HG03045 (cell line): ENCODE results near the gene NHSL1.

Experiments
- ATAC-seq: cut with Tn5 transposase; IDR thresholded peaks from one replicate; pipeline ENCODE4 v1.9.1; 2021; ENCODE audit warnings: mild to moderate bottlenecking, moderate library complexity; ENCODE audit not compliant: unreplicated experiment

The NHSL1 gene

DNA sequence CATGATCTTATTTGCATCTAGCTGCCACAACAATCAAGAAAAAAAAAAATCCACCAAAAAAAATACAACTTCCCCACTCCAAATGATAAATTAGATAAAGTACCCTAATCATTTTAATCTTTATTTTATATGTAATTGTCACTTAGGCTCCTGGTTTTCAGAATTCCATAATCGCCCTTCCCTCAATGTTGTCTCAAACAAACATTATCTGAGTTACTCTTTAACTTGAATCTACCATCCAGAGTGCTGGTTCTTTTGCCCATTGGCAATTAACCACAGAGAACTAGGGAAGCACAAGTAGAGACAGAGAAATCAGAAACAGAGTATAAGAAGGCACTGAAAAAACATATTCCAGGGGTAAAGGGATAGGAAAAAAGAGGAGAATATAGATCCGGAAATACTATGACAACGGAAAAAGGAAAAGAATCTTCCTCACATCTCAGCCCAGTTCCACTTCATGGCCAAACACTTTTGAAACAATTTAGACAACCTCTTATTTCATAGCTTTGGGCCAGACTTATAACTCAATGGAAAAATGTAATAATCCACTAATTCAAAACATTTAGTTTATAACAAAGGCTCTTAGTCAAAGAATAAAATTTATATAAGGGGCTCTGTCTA is 861 bp upstream of the NHSL1 start:
- ATAC-seq, result no peak

DNA sequence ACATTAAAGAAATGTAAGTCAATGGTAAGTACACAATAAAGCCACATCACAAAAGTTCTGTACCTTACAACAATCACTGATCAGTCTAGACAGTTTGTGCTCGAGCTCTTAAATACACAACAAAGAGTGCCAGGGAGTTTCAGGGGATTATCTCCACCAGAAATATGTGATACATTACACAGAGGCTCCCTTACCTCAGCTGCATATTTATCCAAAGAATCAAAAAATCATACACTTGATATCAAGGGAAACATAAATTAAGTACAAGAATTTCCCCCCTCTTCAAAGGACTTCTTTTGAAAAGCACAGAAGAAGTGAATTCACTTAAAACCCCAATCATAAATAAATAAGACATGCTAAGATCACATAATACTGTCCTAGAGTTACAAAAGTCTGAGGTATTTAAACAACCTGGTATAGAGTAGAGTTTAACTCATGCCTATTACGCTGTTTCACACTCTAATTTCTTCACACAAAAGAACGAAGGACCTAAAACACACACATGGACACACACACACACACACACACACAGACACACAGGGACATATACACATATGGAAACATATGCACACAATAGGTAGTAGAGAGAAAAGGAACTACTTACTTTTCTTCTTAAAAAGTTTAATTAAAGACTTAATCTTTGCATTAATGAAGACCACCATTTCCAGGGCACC is 528 bp downstream of the NHSL1 start:
- no peak for ATAC-seq

DNA sequence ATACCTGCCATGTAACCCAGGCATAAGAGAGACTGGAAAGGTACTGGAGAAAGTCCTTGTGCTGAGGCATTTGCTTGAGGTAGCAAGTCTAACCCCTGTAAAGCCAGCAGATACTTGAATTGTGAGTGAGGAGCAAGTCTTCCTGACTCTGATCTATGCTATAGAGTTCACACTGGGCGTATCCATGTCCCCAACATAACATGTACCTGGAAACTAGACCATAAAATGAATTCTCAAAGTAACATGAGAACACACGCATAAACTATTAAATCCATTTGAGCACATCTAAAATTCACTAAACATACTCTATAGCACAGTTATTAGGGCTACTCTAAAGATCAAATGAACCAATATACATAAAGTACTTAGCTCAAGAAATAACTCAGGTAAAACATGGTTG is 2.0 kb downstream of the NHSL1 start:
- no peak for ATAC-seq

DNA sequence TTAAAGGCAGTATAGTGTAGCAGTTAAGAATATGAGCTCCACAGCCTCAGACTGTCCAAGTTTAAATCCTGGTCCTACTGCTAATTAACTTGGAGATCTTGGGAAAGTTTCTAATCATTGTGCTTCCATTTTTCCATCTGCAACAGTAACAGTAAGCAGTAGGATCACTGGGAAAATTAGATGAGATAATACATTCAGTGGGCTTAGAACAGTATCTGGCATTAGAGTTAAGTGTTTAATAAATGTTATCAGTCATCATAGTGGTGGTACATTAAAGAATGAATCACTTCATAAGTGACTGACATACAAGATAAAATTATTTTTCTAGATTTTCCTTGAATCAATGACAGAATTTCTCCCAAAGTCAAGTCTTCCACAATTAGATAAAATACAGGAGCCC is 5.0 kb downstream of the NHSL1 start:
- ATAC-seq, result no peak

DNA sequence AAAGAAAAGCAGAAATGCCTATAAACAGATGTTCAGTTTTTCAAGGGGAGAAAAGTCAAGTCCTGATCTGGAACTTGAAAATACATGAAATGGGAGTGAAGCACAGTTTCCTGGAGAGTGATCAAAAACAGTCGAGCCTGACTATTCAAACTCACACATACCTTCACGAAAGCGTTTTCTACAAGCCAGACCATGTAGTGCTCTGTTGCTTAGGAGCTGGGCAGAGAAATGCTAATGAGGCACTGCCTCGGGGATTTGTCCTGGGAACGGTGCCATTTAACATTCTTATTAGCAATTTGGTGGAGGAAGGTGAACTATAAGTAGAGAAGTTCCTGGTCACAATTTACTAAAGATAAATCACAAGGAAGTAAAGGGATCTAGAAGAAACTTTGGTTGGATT is 5.9 kb downstream of the NHSL1 start:
- ATAC-seq, result no peak

DNA sequence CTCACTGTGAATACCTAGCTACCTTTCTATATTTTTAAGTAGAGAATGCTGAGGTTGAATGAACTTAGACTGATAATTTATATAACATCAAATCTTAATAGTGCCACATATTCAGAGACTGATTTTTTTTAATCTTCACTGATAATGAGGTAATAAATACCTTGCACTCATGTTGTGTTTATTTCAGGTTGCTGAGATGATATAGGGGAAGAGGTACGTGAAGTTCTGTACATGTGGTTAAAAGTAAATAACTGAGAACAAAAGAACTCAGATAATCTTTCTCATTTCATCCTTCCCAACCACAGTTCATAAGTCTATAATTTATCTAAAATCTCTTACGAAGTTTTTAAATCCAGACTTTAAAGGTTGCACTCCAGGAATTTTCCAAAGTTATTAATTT is 6.4 kb downstream of the NHSL1 start:
- ATAC-seq, result no peak

DNA sequence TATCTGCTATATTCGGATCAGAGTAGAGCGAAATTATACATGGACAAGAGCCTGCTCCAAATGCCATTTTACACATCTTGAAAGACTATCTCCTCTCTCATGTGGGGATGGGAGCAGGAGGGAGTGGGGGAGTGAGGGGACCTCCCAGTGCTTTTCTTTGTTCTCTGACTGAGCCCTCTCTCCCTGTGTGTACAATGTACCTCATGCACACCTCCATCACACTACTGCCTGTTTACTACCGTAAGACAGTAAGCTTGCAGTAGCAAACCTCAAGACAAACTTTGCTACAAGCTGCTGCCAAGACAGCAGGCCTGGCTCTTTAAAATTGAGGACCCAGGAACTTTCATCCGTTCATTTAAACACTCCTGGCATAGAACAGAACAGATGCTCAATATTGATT is 7.2 kb downstream of the NHSL1 start:
- ATAC-seq, result no peak

DNA sequence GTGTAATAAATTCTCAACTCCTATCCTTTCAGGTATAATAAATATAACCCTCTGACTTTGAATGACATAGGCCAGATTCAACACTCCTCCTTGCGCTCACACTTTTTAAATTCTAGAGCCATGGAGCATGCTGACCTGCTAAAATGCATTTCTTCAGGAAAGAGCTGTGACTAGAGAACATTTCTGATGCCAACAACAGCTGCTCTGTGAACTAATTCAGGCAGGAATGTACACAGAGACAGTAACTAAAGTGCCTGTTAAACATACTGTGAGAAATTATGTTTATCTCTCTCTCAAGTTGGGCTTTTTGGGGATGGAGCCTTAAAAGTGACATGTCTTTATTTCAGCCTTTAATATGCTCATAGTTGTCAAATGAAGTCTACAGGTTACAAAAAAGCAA is 8.3 kb downstream of the NHSL1 start:
- ATAC-seq, result no peak

DNA sequence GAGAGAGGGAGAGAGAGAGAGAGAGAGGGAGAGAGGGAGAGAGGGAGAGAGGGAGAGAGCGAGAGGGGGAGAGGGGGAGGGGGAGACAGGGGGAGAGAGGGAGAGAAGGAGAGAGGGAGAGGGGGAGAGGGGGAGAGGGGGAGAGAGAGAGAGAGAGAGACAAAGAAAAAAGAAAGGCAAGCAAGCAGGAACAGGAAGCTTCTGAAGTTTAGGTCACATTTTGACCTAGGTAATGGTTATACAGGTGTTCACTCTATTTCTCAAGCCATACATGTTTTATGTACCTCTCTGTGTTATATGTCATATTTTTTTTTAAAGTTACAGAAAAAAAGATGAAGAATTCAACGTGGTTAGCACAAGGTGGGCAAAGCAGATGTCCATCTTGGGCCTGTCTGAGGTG is 9.4 kb downstream of the NHSL1 start:
- no peak for ATAC-seq

DNA sequence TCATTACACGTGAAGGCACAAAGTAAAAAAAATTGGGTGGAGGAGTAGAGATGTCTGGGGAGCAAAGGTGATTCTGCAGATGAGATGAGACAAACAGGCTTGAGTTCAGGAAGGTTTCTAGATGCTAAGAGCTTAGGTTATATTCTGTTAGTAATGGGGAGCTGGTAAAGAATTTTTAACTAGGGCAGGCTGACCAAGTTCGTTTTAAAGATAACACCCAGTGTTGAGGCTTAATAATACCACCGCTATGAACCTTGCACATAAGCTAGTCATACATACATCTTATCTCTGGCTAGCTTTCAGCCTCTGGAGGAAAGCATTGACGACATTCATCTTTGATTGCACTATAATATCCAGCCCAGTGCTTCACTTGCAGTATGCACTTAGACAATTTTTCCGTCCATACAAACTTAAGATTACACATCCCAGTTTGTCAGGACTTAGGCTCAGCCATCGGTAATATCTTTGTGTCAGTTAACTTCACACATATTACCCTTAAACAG is 12.1 kb downstream of the NHSL1 start:
- no peak for ATAC-seq

DNA sequence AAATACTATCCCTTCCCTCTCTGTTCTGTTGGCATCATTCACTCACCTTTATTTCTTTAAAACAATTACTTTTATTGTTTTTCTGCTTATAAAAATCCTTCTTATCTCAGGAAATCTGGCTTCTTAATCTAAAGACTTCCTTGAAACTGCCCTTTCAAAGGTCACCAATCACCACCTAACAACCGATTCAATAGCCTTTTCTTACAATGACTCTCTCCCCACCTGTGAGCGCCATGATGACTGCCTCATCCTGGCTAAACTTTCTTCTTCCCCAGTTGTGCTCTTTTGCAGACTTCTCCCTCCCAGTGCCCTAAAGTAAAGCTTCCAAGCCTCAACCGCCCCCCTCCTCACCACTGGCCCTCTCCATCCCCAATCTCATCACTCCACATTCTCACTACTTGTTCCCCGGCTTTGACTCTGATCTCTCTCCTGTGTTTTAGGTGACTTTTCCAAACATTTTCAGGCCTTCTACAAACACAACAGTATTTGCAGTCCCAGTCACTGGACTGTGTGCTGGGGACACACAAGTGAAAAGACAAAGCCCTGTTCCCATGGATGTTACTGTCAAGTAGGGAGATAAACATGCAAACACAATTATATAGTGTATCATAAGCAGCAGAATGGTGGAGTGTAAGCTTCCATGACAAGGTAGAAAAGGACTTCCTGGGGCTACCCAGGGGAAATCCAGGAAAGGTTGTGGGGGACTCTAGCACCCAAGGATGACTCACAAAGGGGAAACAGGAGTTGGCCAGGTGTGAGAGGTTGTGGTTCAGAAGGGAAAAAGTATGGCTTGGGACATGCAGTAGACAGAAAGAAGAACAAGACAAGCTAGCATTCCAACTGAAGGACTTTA is 12.8 kb downstream of the NHSL1 start:
- no peak for ATAC-seq

DNA sequence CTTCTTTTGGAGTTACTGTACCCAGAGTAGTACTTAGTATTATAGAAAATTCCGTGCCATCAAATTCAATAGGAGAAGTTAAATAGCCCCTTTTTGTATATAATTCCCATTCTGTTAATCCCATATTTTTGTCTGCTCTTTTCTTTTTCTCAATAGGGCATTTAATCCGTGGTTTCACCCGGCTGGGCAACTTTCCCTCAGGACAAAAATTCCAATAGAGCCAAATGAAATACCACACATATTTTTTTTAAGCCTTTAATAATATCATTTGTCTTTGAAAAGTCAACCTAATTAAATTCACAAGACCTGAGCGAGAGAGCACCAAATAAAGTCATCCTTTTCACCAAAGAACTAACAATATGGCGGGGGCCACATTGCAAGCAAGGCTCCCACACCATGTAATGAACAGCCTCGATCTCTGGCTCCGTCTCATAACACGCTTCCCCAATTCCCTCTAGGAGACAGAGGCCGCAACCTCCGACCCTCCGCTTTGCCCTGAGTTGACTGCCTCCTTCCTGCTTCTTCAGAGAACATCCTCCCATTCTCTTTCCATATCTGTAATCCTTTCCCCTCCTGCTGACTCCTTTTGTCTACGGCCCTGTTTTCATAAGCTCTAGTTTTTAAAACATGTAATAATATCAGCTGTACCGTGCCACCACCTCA is 13.6 kb downstream of the NHSL1 start:
- no peak for ATAC-seq

DNA sequence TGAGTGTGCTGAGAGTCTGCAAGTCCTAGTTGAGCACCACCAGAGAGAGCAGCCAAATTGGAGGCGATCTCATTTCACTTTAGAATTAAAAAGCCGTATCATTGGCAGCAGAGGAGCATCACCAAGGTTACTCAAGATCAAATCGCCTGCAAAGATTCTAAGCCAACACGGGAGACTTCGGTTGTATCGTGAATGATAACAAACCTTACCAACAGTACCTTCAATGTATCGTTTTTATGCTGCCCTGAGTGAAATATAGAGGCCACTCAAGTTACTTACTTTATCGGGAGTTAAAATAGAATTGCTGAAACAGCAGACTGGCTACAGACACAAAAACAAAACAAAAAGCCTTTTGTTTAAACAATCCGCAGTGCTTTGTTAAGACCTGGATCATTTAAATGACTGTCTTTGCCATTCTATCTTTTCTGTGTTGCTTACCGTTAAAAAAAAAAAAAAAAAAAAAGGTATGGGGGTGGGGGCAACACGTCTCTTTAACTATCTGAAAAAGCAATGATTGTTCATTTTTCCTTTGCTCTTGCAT is 14.2 kb downstream of the NHSL1 start:
- no peak for ATAC-seq

DNA sequence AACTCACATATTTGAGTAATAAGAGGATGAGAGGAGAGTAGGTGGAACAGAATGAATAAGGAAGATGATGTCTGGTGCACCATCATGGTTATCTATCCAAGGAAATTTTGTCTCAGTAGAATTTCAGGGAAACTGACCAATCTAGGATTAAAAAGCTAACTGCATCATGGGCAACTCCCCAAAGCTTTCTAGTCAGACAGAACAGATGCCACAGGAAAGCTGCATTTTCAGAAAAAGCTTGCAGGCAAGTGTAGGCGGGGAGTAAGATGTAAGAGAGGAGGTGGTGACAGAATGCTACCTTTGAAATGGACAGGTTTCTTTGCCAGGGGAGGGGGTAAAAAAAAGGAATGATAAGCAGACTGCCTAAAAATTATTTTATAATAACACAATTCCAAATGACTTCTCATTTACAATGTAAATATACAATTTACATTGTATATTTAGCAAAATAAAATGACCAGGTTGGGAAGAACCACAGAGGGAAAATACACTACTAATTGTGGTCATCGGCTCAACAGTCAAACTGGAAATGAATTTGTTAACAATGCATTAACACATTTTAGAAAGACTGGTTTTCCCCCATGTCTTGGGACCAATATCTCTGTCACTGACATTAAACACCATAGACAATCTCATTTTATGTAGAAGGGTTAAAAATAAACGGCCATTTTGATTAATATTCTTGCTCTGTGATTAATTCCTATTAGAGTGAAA is 15.1 kb downstream of the NHSL1 start:
- no peak for ATAC-seq

DNA sequence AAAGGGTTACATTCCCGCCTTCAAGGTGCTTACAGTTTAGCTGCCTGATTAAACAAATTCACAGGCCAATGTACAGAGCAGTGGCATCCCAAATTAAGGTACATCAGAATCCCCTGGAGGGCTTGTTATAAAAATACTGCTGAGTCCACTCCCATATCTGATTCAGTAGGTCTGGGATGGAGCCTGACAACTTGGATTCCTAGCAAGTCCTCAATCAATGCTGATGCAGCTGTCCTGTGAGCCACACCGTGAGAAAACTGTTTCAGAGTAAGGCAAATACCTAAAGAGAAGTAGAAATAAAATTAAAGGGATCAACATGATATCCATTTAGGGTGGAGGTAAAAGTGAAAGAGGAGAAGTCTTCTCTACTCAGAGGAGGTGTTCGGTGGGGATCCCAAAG is 16.5 kb downstream of the NHSL1 start:
- no peak for ATAC-seq

DNA sequence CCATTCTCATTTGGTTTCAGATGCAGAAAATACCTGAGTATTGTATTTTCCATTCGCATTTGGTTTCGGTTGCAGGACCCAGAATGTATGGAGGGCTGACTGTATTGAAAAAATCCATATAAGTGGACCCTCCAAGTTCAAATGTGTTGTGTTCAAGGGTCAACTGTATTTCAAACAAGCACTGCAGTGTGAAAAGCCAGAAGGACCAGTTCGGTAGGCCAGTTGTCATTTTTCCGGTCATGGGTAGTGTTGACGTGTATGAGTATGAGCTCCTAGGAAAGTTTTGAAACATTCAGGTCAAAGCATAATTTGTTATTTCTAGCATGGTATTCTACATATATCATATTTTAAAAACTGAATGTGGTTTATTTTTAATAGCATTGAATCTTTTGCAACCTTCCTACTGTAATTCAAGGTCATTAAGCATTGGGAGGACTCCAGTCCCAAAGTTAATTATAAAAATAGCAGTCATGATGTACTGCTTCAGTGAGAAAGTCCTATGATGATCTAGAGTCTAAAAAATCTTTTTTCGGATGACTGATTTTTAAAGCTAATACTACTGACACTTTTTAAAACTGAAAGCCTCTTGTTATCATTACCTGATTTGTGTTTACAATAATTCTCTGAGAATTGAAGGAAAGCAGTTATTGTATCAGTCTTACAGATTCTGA is 18.9 kb downstream of the NHSL1 start:
- ATAC-seq, result no peak

DNA sequence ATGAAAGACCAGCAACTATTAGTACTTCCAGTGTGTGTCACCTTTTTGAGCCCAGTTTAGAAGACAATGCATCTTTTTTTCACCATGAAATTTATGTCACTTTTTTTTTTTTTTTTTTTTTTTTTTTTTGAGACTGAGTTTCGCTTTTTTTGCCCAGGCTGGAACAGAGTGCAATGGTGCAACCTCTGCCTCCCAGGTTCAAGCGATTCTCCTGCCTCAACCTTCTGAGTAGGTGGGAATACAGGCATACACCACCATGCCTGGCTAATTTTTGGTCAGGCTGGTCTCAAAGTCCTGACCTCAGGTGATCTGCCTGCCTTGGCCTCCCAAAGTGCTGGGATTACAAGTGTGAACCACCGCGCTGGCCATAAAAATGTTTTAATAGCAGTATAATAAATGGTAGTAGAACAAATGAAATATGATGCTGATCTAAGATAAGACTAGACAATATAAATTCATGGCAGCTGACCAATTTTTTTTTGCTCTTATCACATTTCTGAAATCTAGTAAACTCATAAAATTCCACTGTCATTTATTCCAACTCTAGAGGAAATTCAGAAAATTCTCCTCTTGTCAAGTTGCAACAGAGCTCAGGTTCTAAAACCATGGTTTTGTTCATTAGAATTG is 21.3 kb downstream of the NHSL1 start:
- ATAC-seq, result no peak

DNA sequence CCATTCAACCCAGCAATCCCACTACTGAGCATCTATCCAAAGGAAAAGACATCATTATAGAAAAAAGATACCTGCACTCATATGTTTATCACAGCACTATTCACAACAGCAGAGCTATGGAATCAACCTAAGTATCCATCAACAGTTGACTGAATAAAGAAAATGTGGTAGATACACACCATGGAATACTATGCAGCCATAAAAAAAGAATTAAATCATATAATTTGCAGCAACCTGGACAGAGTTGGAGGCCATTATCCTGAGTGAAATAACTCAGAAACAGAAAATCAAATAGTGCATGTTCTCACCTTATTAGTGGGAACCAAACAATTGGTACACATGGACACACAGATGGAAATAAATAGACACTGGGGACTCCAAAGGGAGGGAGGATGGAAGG is 23.2 kb downstream of the NHSL1 start:
- ATAC-seq, result no peak

DNA sequence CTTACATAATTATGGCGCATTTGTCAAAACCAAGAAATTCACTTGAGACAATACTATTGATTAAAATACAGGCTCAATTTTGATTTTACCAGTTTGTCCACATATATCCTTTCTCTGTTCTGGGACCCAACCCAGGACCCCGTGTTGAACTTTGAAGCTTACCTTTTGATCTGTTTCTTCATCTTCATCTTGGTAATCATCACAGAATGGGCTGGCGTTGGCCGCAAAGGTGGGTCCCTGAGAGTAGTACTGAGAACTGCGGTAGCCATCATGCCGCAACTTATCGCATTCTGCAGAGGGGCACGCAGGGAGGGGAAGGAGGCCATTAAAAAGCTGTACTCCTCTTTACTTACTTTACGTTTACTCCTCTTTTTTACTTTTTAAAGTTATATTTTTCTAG is 26.1 kb downstream of the NHSL1 start:
- ATAC-seq, result no peak
